ENCODE data around the gene UBE2QL1.

Gene UBE2QL1

DNA sequence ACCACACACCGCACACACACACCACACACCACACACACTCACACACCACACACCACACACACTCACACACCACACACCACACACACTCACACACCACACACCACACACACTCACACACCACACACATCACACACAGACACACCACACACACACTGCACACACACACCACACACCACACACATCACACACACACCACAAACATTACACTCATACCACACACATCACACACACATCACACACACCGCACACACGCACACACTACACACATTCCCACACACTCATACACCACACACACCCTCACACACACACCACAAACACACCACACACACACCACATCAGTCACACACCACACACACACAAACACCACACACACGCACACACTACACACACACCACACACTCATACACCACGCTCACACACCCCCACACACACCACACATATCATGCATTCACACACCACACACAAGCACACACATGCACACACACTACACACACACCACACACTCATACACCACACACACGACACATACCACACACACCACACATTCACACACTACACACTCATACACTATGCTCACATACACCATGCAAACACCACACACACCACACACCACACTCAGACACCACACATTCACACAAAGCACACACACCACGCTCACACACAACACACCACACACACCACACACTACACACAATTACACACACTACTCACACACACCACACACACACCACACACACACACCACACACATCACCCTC is 1.1 kb upstream of the UBE2QL1 start:
- ChIA-PET POLR2A (no interaction called here), CTCF (no interaction called here)
- Histone ChIP-seq H3K4me3 (ENCODE audit: low read depth, low read length) (no peak overlapping the region), H3K27ac (ENCODE audit: extremely low read depth, low read depth, low read length) (no peak overlapping the region), H3K4me1 (ENCODE audit: control insufficient read depth, insufficient read depth, low read length) (no peaks in the 10 kb centered on the region), H3K9me3 (ENCODE audit: control insufficient read depth, insufficient read depth, low read depth, low read length) (no peaks in the 10 kb centered on the region), H3K36me3 (ENCODE audit: control insufficient read depth in 2 of 2, insufficient read depth in 1 of 2, low read length in 2 of 2) (no peaks in the 10 kb centered on the region)
- TF ChIP-seq ZNF701 (tag by site-specific recombination; IDR thresholded peaks at IDR 0.05), result no peak
- TF ChIP-seq, protein P1, sequence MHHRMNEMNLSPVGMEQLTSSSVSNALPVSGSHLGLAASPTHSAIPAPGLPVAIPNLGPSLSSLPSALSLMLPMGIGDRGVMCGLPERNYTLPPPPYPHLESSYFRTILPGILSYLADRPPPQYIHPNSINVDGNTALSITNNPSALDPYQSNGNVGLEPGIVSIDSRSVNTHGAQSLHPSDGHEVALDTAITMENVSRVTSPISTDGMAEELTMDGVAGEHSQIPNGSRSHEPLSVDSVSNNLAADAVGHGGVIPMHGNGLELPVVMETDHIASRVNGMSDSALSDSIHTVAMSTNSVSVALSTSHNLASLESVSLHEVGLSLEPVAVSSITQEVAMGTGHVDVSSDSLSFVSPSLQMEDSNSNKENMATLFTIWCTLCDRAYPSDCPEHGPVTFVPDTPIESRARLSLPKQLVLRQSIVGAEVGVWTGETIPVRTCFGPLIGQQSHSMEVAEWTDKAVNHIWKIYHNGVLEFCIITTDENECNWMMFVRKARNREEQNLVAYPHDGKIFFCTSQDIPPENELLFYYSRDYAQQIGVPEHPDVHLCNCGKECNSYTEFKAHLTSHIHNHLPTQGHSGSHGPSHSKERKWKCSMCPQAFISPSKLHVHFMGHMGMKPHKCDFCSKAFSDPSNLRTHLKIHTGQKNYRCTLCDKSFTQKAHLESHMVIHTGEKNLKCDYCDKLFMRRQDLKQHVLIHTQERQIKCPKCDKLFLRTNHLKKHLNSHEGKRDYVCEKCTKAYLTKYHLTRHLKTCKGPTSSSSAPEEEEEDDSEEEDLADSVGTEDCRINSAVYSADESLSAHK (tag by site-specific recombination; IDR thresholded peaks at IDR 0.05), result no peak
- TF ChIP-seq, protein P2, sequence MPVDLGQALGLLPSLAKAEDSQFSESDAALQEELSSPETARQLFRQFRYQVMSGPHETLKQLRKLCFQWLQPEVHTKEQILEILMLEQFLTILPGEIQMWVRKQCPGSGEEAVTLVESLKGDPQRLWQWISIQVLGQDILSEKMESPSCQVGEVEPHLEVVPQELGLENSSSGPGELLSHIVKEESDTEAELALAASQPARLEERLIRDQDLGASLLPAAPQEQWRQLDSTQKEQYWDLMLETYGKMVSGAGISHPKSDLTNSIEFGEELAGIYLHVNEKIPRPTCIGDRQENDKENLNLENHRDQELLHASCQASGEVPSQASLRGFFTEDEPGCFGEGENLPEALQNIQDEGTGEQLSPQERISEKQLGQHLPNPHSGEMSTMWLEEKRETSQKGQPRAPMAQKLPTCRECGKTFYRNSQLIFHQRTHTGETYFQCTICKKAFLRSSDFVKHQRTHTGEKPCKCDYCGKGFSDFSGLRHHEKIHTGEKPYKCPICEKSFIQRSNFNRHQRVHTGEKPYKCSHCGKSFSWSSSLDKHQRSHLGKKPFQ (tag by site-specific recombination; IDR thresholded peaks at IDR 0.05), result no peak
- TF ChIP-seq, protein P3, sequence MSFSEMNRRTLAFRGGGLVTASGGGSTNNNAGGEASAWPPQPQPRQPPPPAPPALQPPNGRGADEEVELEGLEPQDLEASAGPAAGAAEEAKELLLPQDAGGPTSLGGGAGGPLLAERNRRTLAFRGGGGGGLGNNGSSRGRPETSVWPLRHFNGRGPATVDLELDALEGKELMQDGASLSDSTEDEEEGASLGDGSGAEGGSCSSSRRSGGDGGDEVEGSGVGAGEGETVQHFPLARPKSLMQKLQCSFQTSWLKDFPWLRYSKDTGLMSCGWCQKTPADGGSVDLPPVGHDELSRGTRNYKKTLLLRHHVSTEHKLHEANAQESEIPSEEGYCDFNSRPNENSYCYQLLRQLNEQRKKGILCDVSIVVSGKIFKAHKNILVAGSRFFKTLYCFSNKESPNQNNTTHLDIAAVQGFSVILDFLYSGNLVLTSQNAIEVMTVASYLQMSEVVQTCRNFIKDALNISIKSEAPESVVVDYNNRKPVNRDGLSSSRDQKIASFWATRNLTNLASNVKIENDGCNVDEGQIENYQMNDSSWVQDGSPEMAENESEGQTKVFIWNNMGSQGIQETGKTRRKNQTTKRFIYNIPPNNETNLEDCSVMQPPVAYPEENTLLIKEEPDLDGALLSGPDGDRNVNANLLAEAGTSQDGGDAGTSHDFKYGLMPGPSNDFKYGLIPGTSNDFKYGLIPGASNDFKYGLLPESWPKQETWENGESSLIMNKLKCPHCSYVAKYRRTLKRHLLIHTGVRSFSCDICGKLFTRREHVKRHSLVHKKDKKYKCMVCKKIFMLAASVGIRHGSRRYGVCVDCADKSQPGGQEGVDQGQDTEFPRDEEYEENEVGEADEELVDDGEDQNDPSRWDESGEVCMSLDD (tag by site-specific recombination; IDR thresholded peaks at IDR 0.05), result no peak
- TF ChIP-seq ZNF416 (tag by site-specific recombination; IDR thresholded peaks at IDR 0.05), result no peak
- no peak for TF ChIP-seq ZBTB17 (tag by site-specific recombination; IDR thresholded peaks at IDR 0.05)
- TF ChIP-seq, protein P4, sequence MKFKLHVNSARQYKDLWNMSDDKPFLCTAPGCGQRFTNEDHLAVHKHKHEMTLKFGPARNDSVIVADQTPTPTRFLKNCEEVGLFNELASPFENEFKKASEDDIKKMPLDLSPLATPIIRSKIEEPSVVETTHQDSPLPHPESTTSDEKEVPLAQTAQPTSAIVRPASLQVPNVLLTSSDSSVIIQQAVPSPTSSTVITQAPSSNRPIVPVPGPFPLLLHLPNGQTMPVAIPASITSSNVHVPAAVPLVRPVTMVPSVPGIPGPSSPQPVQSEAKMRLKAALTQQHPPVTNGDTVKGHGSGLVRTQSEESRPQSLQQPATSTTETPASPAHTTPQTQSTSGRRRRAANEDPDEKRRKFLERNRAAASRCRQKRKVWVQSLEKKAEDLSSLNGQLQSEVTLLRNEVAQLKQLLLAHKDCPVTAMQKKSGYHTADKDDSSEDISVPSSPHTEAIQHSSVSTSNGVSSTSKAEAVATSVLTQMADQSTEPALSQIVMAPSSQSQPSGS (tag by site-specific recombination; IDR thresholded peaks at IDR 0.05; ENCODE audit: low read depth), result no peak
- TF ChIP-seq, protein P5, sequence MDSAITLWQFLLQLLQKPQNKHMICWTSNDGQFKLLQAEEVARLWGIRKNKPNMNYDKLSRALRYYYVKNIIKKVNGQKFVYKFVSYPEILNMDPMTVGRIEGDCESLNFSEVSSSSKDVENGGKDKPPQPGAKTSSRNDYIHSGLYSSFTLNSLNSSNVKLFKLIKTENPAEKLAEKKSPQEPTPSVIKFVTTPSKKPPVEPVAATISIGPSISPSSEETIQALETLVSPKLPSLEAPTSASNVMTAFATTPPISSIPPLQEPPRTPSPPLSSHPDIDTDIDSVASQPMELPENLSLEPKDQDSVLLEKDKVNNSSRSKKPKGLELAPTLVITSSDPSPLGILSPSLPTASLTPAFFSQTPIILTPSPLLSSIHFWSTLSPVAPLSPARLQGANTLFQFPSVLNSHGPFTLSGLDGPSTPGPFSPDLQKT (IDR thresholded peaks at IDR 0.05; ENCODE audit: borderline replicate concordance, low read depth, low read length), result no peak
- TF ChIP-seq ZNF785 (tag by site-specific recombination; IDR thresholded peaks at IDR 0.05), result peak; percentile 89
- TF ChIP-seq OVOL3 (tag by site-specific recombination; IDR thresholded peaks at IDR 0.05), result no peak; the same call in 1 of the 2 replicates
- TF ChIP-seq ZFP69B (tag by site-specific recombination; IDR thresholded peaks at IDR 0.05), result no peak
- no peak for TF ChIP-seq ZNF658 (tag by site-specific recombination; IDR thresholded peaks at IDR 0.05)
- no peak for TF ChIP-seq RBAK (tag by site-specific recombination; IDR thresholded peaks at IDR 0.05)
- no peak for TF ChIP-seq ZNF585B (tag by site-specific recombination; IDR thresholded peaks at IDR 0.05)
- TF ChIP-seq ZNF664 (tag by site-specific recombination; IDR thresholded peaks at IDR 0.05), result no peak
- no peak for TF ChIP-seq ZNF830 (tag by site-specific recombination; IDR thresholded peaks at IDR 0.05; ENCODE audit: low read depth)
- TF ChIP-seq, protein P6, sequence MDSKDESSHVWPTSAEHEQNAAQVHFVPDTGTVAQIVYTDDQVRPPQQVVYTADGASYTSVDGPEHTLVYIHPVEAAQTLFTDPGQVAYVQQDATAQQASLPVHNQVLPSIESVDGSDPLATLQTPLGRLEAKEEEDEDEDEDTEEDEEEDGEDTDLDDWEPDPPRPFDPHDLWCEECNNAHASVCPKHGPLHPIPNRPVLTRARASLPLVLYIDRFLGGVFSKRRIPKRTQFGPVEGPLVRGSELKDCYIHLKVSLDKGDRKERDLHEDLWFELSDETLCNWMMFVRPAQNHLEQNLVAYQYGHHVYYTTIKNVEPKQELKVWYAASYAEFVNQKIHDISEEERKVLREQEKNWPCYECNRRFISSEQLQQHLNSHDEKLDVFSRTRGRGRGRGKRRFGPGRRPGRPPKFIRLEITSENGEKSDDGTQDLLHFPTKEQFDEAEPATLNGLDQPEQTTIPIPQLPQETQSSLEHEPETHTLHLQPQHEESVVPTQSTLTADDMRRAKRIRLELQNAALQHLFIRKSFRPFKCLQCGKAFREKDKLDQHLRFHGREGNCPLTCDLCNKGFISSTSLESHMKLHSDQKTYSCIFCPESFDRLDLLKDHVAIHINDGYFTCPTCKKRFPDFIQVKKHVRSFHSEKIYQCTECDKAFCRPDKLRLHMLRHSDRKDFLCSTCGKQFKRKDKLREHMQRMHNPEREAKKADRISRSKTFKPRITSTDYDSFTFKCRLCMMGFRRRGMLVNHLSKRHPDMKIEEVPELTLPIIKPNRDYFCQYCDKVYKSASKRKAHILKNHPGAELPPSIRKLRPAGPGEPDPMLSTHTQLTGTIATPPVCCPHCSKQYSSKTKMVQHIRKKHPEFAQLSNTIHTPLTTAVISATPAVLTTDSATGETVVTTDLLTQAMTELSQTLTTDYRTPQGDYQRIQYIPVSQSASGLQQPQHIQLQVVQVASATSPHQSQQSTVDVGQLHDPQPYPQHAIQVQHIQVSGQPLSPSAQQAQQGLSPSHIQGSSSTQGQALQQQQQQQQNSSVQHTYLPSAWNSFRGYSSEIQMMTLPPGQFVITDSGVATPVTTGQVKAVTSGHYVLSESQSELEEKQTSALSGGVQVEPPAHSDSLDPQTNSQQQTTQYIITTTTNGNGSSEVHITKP (tag by site-specific recombination; IDR thresholded peaks at IDR 0.05), result no peak
- TF ChIP-seq ZNF571 (tag by site-specific recombination; IDR thresholded peaks at IDR 0.05), result no peak
- TF ChIP-seq HOXC10 (CRISPR knock-in tag; IDR thresholded peaks at IDR 0.05), result no peak
- TF ChIP-seq ZNF707 (tag by site-specific recombination; IDR thresholded peaks at IDR 0.05), result peak; percentile 64
- TF ChIP-seq, protein P7, sequence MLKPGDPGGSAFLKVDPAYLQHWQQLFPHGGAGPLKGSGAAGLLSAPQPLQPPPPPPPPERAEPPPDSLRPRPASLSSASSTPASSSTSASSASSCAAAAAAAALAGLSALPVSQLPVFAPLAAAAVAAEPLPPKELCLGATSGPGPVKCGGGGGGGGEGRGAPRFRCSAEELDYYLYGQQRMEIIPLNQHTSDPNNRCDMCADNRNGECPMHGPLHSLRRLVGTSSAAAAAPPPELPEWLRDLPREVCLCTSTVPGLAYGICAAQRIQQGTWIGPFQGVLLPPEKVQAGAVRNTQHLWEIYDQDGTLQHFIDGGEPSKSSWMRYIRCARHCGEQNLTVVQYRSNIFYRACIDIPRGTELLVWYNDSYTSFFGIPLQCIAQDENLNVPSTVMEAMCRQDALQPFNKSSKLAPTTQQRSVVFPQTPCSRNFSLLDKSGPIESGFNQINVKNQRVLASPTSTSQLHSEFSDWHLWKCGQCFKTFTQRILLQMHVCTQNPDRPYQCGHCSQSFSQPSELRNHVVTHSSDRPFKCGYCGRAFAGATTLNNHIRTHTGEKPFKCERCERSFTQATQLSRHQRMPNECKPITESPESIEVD (tag by site-specific recombination; IDR thresholded peaks at IDR 0.05), result no peak

Measured in HEK293 (cell line).